Nephron (organoid): Measurements from ENCODE around the gene C12orf75.

Source experiments
- H3K27ac Mint-ChIP-seq, 3 experiments: 2 replicates each; pipeline ENCODE4 v1.8.0; 2020; ENCODE audit warnings: mixed read lengths in 3 of 3, mild to moderate bottlenecking in 2 of 3, moderate library complexity in 1 of 3
- H3K27me3 Mint-ChIP-seq: 2 replicates; pipeline ENCODE4 v1.8.0; 2021; ENCODE audit warnings: low read depth, mild to moderate bottlenecking, moderate library complexity, mixed read lengths
- H3K36me3 Mint-ChIP-seq: 2 replicates; pipeline ENCODE4 v1.8.0; 2020; ENCODE audit warnings: low read depth, mixed read lengths
- H3K4me1 Mint-ChIP-seq: 2 replicates; pipeline ENCODE4 v1.8.0; 2020; ENCODE audit warnings: mixed read lengths
- H3K4me3 Mint-ChIP-seq, 3 experiments: 2 replicates each; pipeline ENCODE4 v1.8.0; 2020; ENCODE audit warnings: mild to moderate bottlenecking in 3 of 3, mixed read lengths in 3 of 3, moderate library complexity in 2 of 3
- H3K9me3 Mint-ChIP-seq: 2 replicates; pipeline ENCODE4 v1.8.0; 2020; ENCODE audit warnings: mixed read lengths
- TF ChIP-seq, protein P1 (sequence below), 3 experiments: fragments of 200-600 bp; sonication (generic); IDR thresholded peaks; one replicate each; pipeline ENCODE4 v1.5.0; 2021; ENCODE audit warnings: antibody characterized with exemption in 3 of 3; ENCODE audit not compliant: unreplicated experiment in 3 of 3

The C12orf75 gene

DNA sequence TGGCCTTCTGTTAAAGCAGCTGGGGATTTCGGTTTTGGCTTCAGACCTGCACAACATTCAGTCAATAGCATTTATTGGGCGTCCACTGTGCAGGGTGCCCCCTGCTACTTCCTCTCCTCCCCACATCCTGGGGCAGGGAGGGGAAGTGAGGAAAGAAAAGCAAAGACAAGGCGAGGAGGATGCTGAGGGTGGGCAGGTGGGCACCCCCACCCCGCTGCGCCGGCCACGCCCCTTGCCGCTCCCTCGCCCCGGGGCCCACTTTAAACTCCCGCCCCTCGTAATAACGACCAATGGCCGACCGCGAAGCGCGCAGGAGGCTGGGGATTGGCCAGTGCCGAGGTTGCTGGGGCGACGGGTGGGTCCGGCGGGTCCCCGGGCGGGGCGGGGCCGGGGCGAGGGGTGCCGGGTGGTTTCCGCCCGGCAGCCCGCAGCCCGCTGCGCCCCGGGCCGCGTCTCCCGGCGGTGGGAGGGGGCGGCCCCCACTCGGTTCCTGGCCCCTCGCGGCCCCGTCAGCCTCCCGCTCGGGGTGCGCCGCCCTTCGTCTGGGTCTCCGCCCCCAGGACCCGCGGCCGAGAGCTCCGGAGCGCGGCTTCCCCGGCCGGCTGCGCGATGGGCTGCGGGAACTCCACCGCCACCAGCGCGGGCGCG lies at the start of gene C12orf75:
TSS of gene C12orf75 (plus strand) at position 409 of the 648 bp plus-strand sequence. CDS start at position 610, 201 bp downstream.
- TF ChIP-seq, protein P1, sequence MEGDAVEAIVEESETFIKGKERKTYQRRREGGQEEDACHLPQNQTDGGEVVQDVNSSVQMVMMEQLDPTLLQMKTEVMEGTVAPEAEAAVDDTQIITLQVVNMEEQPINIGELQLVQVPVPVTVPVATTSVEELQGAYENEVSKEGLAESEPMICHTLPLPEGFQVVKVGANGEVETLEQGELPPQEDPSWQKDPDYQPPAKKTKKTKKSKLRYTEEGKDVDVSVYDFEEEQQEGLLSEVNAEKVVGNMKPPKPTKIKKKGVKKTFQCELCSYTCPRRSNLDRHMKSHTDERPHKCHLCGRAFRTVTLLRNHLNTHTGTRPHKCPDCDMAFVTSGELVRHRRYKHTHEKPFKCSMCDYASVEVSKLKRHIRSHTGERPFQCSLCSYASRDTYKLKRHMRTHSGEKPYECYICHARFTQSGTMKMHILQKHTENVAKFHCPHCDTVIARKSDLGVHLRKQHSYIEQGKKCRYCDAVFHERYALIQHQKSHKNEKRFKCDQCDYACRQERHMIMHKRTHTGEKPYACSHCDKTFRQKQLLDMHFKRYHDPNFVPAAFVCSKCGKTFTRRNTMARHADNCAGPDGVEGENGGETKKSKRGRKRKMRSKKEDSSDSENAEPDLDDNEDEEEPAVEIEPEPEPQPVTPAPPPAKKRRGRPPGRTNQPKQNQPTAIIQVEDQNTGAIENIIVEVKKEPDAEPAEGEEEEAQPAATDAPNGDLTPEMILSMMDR (IDR thresholded peaks at IDR 0.05; ENCODE audit: unreplicated experiment in 3 of 3), result no peak
- Mint-ChIP-seq H3K27ac (peak within 1 kb of the TSS in 2 of 3 experiments; percentile 57 to 73), H3K4me1 (peaks cover 19% of the 10 kb centered on the region), H3K36me3 (no peaks in the 10 kb centered on the region), H3K27me3 (peaks cover 19% of the 10 kb centered on the region), H3K4me3 (peak within 1 kb of the TSS; percentile 85 to 95 (median 91)), H3K9me3 (no peaks in the 10 kb centered on the region)

DNA sequence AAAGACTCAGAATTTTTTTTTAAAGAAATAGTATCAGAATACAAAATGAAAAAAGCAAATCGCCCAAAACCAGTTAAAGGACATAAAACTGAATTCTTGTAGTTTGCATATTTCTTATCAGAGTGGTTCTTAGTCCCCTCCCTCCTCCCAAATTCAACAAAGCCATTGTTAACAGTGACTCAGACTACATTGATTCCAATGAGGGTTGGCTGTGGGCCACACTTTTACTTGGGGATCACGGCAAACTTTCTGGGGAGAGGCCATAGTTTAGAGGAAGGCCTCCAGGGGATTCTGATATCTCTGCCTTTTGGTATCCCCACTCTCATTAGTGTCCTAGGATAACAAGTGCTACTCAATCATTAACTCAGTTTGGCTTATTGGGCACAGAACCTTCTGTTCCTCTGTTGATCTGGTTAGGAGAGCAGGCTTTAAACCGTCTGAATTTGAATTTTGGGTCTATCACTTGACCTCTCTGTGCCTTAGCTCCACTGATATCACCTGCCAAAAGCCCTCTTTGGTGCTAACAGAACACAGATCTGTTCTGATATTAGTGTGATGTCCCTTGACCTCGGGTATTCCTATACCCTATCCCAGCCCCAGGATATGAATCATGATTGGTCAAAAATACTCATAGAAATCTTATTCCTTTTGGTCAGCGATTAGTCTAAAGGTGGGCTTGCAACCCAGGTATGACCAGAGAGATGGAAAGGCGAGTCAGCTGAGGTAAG lies 49.4 kb upstream of the C12orf75 start:
- H3K9me3 Mint-ChIP-seq, result no peaks in the 10 kb centered on the region
- H3K4me3 Mint-ChIP-seq, result no peak overlapping the region
- H3K4me1 Mint-ChIP-seq, result no peaks in the 10 kb centered on the region
- peak overlapping the region in 1 of 3 experiments; percentile 9 for H3K27ac Mint-ChIP-seq
- TF ChIP-seq, protein P1 (IDR thresholded peaks at IDR 0.05; ENCODE audit: unreplicated experiment in 3 of 3), result no peak
- peaks cover 7% of the 10 kb centered on the region for H3K27me3 Mint-ChIP-seq
- H3K36me3 Mint-ChIP-seq, result no peaks in the 10 kb centered on the region

DNA sequence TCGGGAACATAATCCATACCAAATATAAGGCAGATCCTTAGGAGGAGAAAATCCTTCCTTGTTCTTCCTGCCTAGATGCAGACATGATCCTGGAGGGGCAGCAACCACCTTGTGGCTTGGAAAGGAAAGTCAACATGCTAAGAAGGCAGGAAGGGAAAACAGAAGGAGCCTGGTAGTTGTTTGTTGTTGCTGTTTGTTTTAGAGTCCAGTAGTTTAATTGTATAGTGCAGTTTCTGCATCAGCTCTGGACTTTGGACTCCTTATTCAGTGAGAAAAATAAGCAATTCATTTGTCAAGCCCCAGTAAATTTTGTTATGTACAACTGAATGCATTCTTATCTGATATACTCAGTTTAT lies 48.8 kb upstream of the C12orf75 start:
- H3K27me3 Mint-ChIP-seq, result peaks cover 7% of the 10 kb centered on the region
- TF ChIP-seq, protein P1 (IDR thresholded peaks at IDR 0.05; ENCODE audit: unreplicated experiment in 3 of 3), result no peak
- peak overlapping the region in 1 of 3 experiments; percentile 9 for H3K27ac Mint-ChIP-seq
- H3K4me1 Mint-ChIP-seq, result no peaks in the 10 kb centered on the region
- H3K36me3 Mint-ChIP-seq, result no peaks in the 10 kb centered on the region
- H3K4me3 Mint-ChIP-seq, result no peak overlapping the region
- no peaks in the 10 kb centered on the region for H3K9me3 Mint-ChIP-seq

DNA sequence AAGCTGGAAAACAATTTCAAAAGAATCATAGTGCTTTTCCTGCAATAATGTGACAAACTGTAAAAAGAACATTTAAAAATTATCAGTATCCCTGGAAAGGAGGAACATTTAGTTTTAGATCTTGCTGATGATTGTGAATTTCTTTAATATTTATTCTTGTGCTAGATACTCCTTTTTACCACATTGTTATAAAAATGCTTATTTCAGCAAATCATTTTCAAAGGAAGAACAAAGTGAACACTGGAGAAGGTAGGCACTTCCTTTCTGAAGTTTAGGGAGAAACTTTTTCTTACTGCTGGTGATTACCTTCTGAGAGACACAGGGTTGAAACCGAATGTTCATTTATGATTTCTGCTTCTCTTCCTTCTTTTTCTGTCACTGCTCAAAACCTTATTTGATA lies 45.1 kb upstream of the C12orf75 start:
- TF ChIP-seq, protein P1 (IDR thresholded peaks at IDR 0.05; ENCODE audit: unreplicated experiment in 3 of 3), result no peak
- Mint-ChIP-seq H3K27ac (no peak overlapping the region), H3K4me3 (no peak overlapping the region)

DNA sequence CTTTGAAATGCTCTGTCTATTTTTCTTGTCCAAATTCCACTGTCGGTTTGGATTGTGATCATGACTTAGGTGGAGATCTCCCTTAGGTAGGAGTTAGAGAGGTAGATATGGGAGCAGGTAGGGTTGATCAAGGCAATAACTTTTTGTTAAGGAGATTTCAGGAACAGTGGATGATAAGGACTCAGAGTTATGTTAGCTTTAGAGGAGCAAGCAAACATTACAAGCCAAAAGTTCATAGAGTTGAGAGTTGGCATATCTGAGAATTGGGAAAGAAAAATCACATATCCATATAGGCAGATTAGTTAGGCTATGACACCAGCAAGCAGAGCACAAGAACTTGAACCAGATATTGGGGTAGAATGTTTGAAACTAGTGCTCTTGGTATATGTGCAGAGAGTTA lies 43.1 kb upstream of the C12orf75 start:
- Mint-ChIP-seq H3K36me3 (no peaks in the 10 kb centered on the region), H3K27me3 (peaks cover 7% of the 10 kb centered on the region), H3K4me3 (no peak overlapping the region), H3K9me3 (no peaks in the 10 kb centered on the region), H3K4me1 (no peaks in the 10 kb centered on the region), H3K27ac (no peak overlapping the region)
- TF ChIP-seq, protein P1 (IDR thresholded peaks at IDR 0.05; ENCODE audit: unreplicated experiment in 3 of 3), result no peak

More for the DNA sequence above, 45.1 kb upstream of the C12orf75 start:
- Mint-ChIP-seq H3K4me1 (no peaks in the 10 kb centered on the region), H3K9me3 (no peaks in the 10 kb centered on the region), H3K36me3 (no peaks in the 10 kb centered on the region), H3K27me3 (peaks cover 7% of the 10 kb centered on the region)
